HepG2 (cell line): ENCODE results near the gene LMBRD2. TPM values are rescaled to one million over a fixed set of nuclear protein-coding genes. Genes with fewer than 3 reads are reported as not detected.

Experiments
- FOSL2 ChIP-seq: sonication (generic); formaldehyde crosslinking; IDR thresholded peaks from 2 replicates; pipeline ENCODE4 v1.4.0; 2020; ENCODE audit warnings: missing genetic modification reagents
- FOXC1 ChIP-seq: sonication (generic); formaldehyde crosslinking; IDR thresholded peaks from 2 replicates; pipeline ENCODE4 v1.8.0; 2022; ENCODE audit warnings: mild to moderate bottlenecking, missing genetic modification reagents, borderline replicate concordance
- FOXK1 ChIP-seq: sonication (generic); formaldehyde crosslinking; IDR thresholded peaks from 2 replicates; pipeline ENCODE4 v1.4.0; 2020; ENCODE audit warnings: low read depth, missing genetic modification reagents, borderline replicate concordance
- HMG20A ChIP-seq: IDR thresholded peaks from 2 replicates; pipeline ENCODE4 v1.6.1; 2016; ENCODE audit warnings: borderline replicate concordance
- KLF12 ChIP-seq: sonication (generic); formaldehyde crosslinking; IDR thresholded peaks from 2 replicates; pipeline ENCODE4 v1.4.0; 2020; ENCODE audit warnings: missing genetic modification reagents, borderline replicate concordance
- KMT2B ChIP-seq: IDR thresholded peaks from 2 replicates; pipeline ENCODE4 v1.6.1; 2016; ENCODE audit warnings: missing genetic modification reagents, missing compliant biosample characterization
- SOX13 ChIP-seq, 3 experiments: fragments of 450-650 bp in 1 of 3; sonication (generic) in 1 of 3; formaldehyde crosslinking in 1 of 3; IDR thresholded peaks in 2 of 3; conservative IDR thresholded peaks in 1 of 3; 2 replicates each; pipeline versions ENCODE4 v1.5.0 to v1.6.1; 2016 to 2020; ENCODE audit warnings: antibody characterized with exemption in 1 of 3, mild to moderate bottlenecking in 1 of 3, missing compliant biosample characterization in 1 of 3, missing genetic modification reagents in 1 of 3, moderate library complexity in 1 of 3
- THAP8 ChIP-seq: sonication (generic); formaldehyde crosslinking; IDR thresholded peaks from 2 replicates; pipeline ENCODE4 v1.5.1; 2020; ENCODE audit warnings: missing genetic modification reagents, mild to moderate bottlenecking, borderline replicate concordance
- ZBTB14 ChIP-seq: sonication (generic); formaldehyde crosslinking; IDR thresholded peaks from 2 replicates; pipeline ENCODE4 v1.4.0; 2020; ENCODE audit warnings: missing genetic modification reagents
- ZBTB42 ChIP-seq: sonication (generic); formaldehyde crosslinking; IDR thresholded peaks from 2 replicates; pipeline ENCODE4 v1.5.0; 2020; ENCODE audit warnings: mild to moderate bottlenecking, missing genetic modification reagents
- ZBTB43 ChIP-seq: sonication (generic); formaldehyde crosslinking; conservative IDR thresholded peaks from 2 replicates; pipeline ENCODE4 v1.4.0; 2020; ENCODE audit warnings: missing genetic modification reagents
- ZIK1 ChIP-seq: sonication (generic); formaldehyde crosslinking; IDR thresholded peaks from 2 replicates; pipeline ENCODE4 v1.5.0; 2020; ENCODE audit warnings: mild to moderate bottlenecking, low read depth, missing genetic modification reagents, borderline replicate concordance
- ZMAT5 ChIP-seq: sonication (generic); formaldehyde crosslinking; IDR thresholded peaks from 2 replicates; pipeline ENCODE4 v1.5.0; 2020; ENCODE audit warnings: mild to moderate bottlenecking, low read depth, missing genetic modification reagents, borderline replicate concordance
- ZNF335 ChIP-seq: sonication (generic); formaldehyde crosslinking; IDR thresholded peaks from 2 replicates; pipeline ENCODE4 v1.4.0; 2020; ENCODE audit warnings: missing genetic modification reagents
- ZNF513 ChIP-seq: sonication (generic); formaldehyde crosslinking; conservative IDR thresholded peaks from 2 replicates; pipeline ENCODE4 v1.5.0; 2020; ENCODE audit warnings: missing genetic modification reagents
- ZNF547 ChIP-seq: sonication (generic); formaldehyde crosslinking; IDR thresholded peaks from 2 replicates; pipeline ENCODE4 v1.5.1; 2020; ENCODE audit warnings: mild to moderate bottlenecking, missing genetic modification reagents
- ZNF614 ChIP-seq: IDR thresholded peaks from 2 replicates; pipeline ENCODE4 v1.6.1; 2018; ENCODE audit warnings: missing biosample characterization, missing genetic modification reagents, inconsistent platforms, borderline replicate concordance
- ZNF670 ChIP-seq: sonication (generic); formaldehyde crosslinking; IDR thresholded peaks from 2 replicates; pipeline ENCODE4 v1.8.0; 2022; ENCODE audit warnings: mild to moderate bottlenecking, missing genetic modification reagents, borderline replicate concordance
- ZNF740 ChIP-seq: sonication (generic); formaldehyde crosslinking; IDR thresholded peaks from 2 replicates; pipeline ENCODE4 v1.4.0; 2020; ENCODE audit warnings: missing genetic modification reagents
- polyA plus RNA-seq, 8 experiments: library from polyadenylated mRNA; depleted of rRNA in 3 of 8; stranded (reverse) in 7 of 8; unstranded in 1 of 8; fragments of >200 nt; fragmentation: Illumina TruSeq in 4 of 8; extraction: Trizol in 4 of 8; gene quantifications; 2 replicates each; pipeline versions ENCODE4 v1.2.1 to v1.2.3, GENCODE V29; 2011 to 2016; ENCODE audit warnings: low read depth in 4 of 8, missing spikeins in 1 of 8, mixed read lengths in 1 of 8; ENCODE audit not compliant: insufficient read depth in 1 of 8
- total RNA-seq, 5 experiments: library from RNA; depleted of rRNA; stranded (reverse); fragments of >200 nt; fragmentation: Illumina TruSeq; extraction: Trizol; gene quantifications; 2 replicates each; pipeline ENCODE4 v1.2.3, GENCODE V29; 2016; ENCODE audit warnings: low read depth in 1 of 5
- TF ChIP-seq, protein P1 (sequence below): IDR thresholded peaks from 2 replicates; pipeline ENCODE4 v1.6.1; 2016; ENCODE audit warnings: missing biosample characterization, missing genetic modification reagents, low read depth

LMBRD2 gene
- total and polyA plus RNA-seq, 2 of the 13 experiments (the other 11 are each of a cell fraction or from before 2014, with no cell fraction given), result 2.0 to 4.7 TPM

- TF ChIP-seq ZNF740 (CRISPR knock-in tag), result no peak
- no peak; the same call in 1 of the 2 replicates for TF ChIP-seq KLF12 (CRISPR knock-in tag)
- TF ChIP-seq ZBTB42 (CRISPR knock-in tag), result no peak
- peak; percentile 88 for TF ChIP-seq KMT2B
- no peak for TF ChIP-seq SOX13 (IDR thresholded peaks at IDR 0.05)
- peak in 1 of 2 experiments; percentile 49; a peak in 2 of 4 replicates for TF ChIP-seq SOX13 (CRISPR knock-in tag; conservative IDR thresholded peaks at IDR 0.05 in 1 of 2, IDR thresholded peaks at IDR 0.05 in 1 of 2)
- TF ChIP-seq FOXC1 (CRISPR knock-in tag), result no peak
- no peak for TF ChIP-seq ZNF513 (CRISPR knock-in tag)
- no peak; the same call in 1 of the 2 replicates for TF ChIP-seq ZNF614 (CRISPR knock-in tag)
- no peak for TF ChIP-seq ZBTB14 (CRISPR knock-in tag)
- TF ChIP-seq, protein P1, sequence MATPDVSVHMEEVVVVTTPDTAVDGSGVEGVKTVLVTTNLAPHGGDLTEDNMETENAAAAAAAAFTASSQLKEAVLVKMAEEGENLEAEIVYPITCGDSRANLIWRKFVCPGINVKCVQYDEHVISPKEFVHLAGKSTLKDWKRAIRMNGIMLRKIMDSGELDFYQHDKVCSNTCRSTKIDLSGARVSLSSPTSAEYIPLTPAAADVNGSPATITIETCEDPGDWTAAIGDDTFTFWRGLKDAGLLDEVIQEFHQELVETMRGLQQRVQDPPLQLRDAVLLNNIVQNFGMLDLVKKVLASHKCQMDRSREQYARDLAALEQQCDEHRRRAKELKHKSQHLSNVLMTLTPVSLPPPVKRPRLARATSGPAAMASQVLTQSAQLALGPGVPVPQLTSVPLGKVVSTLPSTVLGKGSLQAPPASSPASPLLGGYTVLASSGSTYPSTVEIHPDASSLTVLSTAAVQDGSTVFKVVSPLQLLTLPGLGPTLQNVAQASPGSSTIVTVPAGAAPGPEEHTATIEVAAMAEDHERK, result peak; percentile 70
- no peak; the same call in 1 of the 2 replicates for TF ChIP-seq HMG20A (CRISPR knock-in tag)
- 0 out of 2 replicates have a peak, but pooled peaks have one; percentile 79 for TF ChIP-seq ZNF335
- peak; percentile 83 for TF ChIP-seq FOXK1
- peak; percentile 7; the same call in 1 of the 2 replicates for TF ChIP-seq ZBTB43 (CRISPR knock-in tag)
- TF ChIP-seq ZNF547 (CRISPR knock-in tag), result peak; percentile 78; the same call in 1 of the 2 replicates
- TF ChIP-seq THAP8 (CRISPR knock-in tag), result 0 out of 2 replicates have a peak, but pooled peaks have one; percentile 32
- TF ChIP-seq ZNF670, result peak; percentile 31; the same call in 1 of the 2 replicates
- TF ChIP-seq ZIK1 (CRISPR knock-in tag), result 0 out of 2 replicates have a peak, but pooled peaks have one; percentile 40
- peak; percentile 33; the same call in 1 of the 2 replicates for TF ChIP-seq FOSL2 (CRISPR knock-in tag)
- TF ChIP-seq ZMAT5 (CRISPR knock-in tag), result no peak
Observed at GRCh38 chr5:36151434-36152323, at the start of gene LMBRD2, which contains the start of gene SKP2 (continued).
